ENCODE data around the gene APLP2. TPM values are rescaled to one million over a fixed set of nuclear protein-coding genes. Genes with fewer than 3 reads are reported as not detected.

The APLP2 gene
- total and polyA plus RNA-seq, 4 donors = 190 to 337 (median 233) TPM

DNA sequence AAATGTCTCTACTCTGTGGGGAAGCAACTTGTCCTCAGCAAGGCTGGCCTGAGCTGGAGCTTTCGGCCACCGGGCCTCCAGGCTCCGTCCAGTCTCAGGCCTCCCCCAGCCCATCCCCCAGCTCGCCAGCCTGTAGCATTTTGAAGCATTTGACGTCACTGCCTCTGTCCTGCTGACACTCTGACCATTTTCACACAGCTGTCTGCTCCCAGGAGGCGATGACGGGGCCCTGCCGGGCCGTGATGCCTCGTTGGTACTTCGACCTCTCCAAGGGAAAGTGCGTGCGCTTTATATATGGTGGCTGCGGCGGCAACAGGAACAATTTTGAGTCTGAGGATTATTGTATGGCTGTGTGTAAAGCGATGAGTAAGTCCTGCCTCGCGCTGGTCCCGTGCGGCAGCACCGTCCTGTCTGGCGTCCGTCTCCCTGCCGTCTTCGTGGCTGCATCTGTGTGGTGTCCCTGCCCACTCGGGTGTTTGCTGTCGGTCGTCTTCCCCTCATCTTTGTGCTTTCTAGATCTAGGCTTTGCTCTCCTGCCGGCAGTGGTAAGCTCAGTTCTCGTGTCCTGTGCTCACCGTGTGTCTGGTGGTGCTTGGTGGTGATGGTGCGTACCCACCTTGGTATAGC lies 53.8 kb downstream of the APLP2 start:
- no peaks in the 10 kb centered on the region for H3K27me3 ChIP-seq (ENCODE audit: control insufficient read depth in 4 of 4, insufficient read depth in 4 of 4, low read length in 3 of 4)
- no peaks in the 10 kb centered on the region for H3K9me3 ChIP-seq (ENCODE audit: control insufficient read depth in 4 of 4, low read length in 3 of 4)
- 96% methylated on average over 32 of the region's 32 CpGs for WGBS
- DNase-seq (ENCODE audit: low spot score) = no peak
- peaks cover 3 to 28% (median 22%) of the 10 kb centered on the region in 4 donors for H3K36me3 ChIP-seq (ENCODE audit: control insufficient read depth in 4 of 4, insufficient read depth in 3 of 4, low read depth in 1 of 4, low read length in 3 of 4)
- TF ChIP-seq, protein P1, sequence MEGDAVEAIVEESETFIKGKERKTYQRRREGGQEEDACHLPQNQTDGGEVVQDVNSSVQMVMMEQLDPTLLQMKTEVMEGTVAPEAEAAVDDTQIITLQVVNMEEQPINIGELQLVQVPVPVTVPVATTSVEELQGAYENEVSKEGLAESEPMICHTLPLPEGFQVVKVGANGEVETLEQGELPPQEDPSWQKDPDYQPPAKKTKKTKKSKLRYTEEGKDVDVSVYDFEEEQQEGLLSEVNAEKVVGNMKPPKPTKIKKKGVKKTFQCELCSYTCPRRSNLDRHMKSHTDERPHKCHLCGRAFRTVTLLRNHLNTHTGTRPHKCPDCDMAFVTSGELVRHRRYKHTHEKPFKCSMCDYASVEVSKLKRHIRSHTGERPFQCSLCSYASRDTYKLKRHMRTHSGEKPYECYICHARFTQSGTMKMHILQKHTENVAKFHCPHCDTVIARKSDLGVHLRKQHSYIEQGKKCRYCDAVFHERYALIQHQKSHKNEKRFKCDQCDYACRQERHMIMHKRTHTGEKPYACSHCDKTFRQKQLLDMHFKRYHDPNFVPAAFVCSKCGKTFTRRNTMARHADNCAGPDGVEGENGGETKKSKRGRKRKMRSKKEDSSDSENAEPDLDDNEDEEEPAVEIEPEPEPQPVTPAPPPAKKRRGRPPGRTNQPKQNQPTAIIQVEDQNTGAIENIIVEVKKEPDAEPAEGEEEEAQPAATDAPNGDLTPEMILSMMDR (IDR thresholded peaks at IDR 0.05; ENCODE audit: low read depth, low read length, missing input control) = no peak
- TF ChIP-seq SP1 (IDR thresholded peaks at IDR 0.05) = no peak
- no peak for TF ChIP-seq JUND (IDR thresholded peaks at IDR 0.05)
- TF ChIP-seq NR2F2 (IDR thresholded peaks at IDR 0.05) = no peak
- no peak for TF ChIP-seq HNF4G (IDR thresholded peaks at IDR 0.05)
- TF ChIP-seq, protein P2, sequence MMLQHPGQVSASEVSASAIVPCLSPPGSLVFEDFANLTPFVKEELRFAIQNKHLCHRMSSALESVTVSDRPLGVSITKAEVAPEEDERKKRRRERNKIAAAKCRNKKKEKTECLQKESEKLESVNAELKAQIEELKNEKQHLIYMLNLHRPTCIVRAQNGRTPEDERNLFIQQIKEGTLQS (IDR thresholded peaks at IDR 0.05) = no peak
- TF ChIP-seq HNF4A (conservative IDR thresholded peaks at IDR 0.05) = no peak
- TF ChIP-seq, protein P3, sequence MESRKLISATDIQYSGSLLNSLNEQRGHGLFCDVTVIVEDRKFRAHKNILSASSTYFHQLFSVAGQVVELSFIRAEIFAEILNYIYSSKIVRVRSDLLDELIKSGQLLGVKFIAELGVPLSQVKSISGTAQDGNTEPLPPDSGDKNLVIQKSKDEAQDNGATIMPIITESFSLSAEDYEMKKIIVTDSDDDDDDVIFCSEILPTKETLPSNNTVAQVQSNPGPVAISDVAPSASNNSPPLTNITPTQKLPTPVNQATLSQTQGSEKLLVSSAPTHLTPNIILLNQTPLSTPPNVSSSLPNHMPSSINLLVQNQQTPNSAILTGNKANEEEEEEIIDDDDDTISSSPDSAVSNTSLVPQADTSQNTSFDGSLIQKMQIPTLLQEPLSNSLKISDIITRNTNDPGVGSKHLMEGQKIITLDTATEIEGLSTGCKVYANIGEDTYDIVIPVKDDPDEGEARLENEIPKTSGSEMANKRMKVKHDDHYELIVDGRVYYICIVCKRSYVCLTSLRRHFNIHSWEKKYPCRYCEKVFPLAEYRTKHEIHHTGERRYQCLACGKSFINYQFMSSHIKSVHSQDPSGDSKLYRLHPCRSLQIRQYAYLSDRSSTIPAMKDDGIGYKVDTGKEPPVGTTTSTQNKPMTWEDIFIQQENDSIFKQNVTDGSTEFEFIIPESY (IDR thresholded peaks at IDR 0.05) = no peak
- TF ChIP-seq, protein P4, sequence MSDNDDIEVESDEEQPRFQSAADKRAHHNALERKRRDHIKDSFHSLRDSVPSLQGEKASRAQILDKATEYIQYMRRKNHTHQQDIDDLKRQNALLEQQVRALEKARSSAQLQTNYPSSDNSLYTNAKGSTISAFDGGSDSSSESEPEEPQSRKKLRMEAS (IDR thresholded peaks at IDR 0.05) = no peak
- no peak for TF ChIP-seq FOXA2 (IDR thresholded peaks at IDR 0.05)
- H3K27ac ChIP-seq (ENCODE audit: low read depth in 1 of 2, low read length in 2 of 2) = peak overlapping the region; percentile 70 to 74
- H3K9ac ChIP-seq (ENCODE audit: low read depth in 1 of 2, low read length in 2 of 2) = no peak overlapping the region
- no peak overlapping the region for H3K4me3 ChIP-seq (ENCODE audit: low read depth in 1 of 3, low read length in 3 of 3)
- H3K4me1 ChIP-seq (ENCODE audit: control insufficient read depth in 4 of 4, insufficient read depth in 4 of 4, low read length in 3 of 4) = peaks cover 16 to 35% (median 23%) of the 10 kb centered on the region in 4 donors

DNA sequence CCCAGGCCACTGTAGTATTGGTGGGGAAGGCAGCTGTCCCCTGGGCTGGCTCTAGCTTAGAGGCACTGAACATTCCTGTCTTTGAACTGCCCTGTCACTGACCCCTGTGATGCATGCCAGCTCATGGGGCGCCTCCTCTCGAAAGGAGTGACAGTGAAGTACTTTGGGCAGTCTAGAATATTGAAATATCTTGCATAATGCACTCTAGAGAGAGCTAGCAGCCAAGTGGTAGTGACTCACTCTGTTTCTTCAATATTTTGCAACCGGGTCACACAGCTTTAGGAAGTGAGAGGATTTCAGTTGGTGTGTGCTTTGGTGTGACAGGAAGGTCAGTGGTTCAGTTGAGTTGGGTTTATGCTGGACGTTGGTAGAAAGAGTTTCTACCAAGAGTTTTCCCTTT lies 54.4 kb downstream of the APLP2 start:
- peaks cover 3 to 33% (median 27%) of the 10 kb centered on the region in 4 donors for H3K36me3 ChIP-seq (ENCODE audit: control insufficient read depth in 4 of 4, insufficient read depth in 3 of 4, low read depth in 1 of 4, low read length in 3 of 4)
- no peaks in the 10 kb centered on the region for H3K27me3 ChIP-seq (ENCODE audit: control insufficient read depth in 4 of 4, insufficient read depth in 4 of 4, low read length in 3 of 4)
- H3K9me3 ChIP-seq (ENCODE audit: control insufficient read depth in 4 of 4, low read length in 3 of 4) = no peaks in the 10 kb centered on the region
- no peak overlapping the region for H3K9ac ChIP-seq (ENCODE audit: low read depth in 1 of 2, low read length in 2 of 2)
- DNase-seq (ENCODE audit: low spot score) = no peak
- H3K4me3 ChIP-seq (ENCODE audit: low read depth in 1 of 3, low read length in 3 of 3) = no peak overlapping the region
- peak overlapping the region; percentile 70 to 85 for H3K27ac ChIP-seq (ENCODE audit: low read depth in 1 of 2, low read length in 2 of 2)
- 19% methylated on average over 4 of the region's 4 CpGs for WGBS
- H3K4me1 ChIP-seq (ENCODE audit: control insufficient read depth in 4 of 4, insufficient read depth in 4 of 4, low read length in 3 of 4) = peaks cover 16 to 29% (median 21%) of the 10 kb centered on the region in 4 donors
- TF ChIP-seq, protein P4 (IDR thresholded peaks at IDR 0.05) = peak; percentile 97
- TF ChIP-seq JUND (IDR thresholded peaks at IDR 0.05) = peak; percentile 100
- TF ChIP-seq GABPA (IDR thresholded peaks at IDR 0.05 in 1 of 2, conservative IDR thresholded peaks at IDR 0.05 in 1 of 2) = peak; percentile 21 to 83
- TF ChIP-seq YY1 (IDR thresholded peaks at IDR 0.05) = peak; percentile 77
- TF ChIP-seq EGR1 (IDR thresholded peaks at IDR 0.05; ENCODE audit: low read depth in 2 of 2) = peak; percentile 70 to 74
- TF ChIP-seq NR2F2 (IDR thresholded peaks at IDR 0.05) = peak; percentile 71
- peak; percentile 65 to 77 for TF ChIP-seq RAD21 (IDR thresholded peaks at IDR 0.05)
- TF ChIP-seq, protein P1 (IDR thresholded peaks at IDR 0.05; ENCODE audit: low read depth, low read length, missing input control) = no peak
- TF ChIP-seq, protein P3 (IDR thresholded peaks at IDR 0.05) = peak; percentile 88
- peak; percentile 92 to 94 for TF ChIP-seq HNF4A (conservative IDR thresholded peaks at IDR 0.05)
- TF ChIP-seq HNF4G (IDR thresholded peaks at IDR 0.05) = peak; percentile 82
- TF ChIP-seq SP1 (IDR thresholded peaks at IDR 0.05) = peak; percentile 97
- no peak for TF ChIP-seq TAF1 (conservative IDR thresholded peaks at IDR 0.05)
- TF ChIP-seq, protein P5, sequence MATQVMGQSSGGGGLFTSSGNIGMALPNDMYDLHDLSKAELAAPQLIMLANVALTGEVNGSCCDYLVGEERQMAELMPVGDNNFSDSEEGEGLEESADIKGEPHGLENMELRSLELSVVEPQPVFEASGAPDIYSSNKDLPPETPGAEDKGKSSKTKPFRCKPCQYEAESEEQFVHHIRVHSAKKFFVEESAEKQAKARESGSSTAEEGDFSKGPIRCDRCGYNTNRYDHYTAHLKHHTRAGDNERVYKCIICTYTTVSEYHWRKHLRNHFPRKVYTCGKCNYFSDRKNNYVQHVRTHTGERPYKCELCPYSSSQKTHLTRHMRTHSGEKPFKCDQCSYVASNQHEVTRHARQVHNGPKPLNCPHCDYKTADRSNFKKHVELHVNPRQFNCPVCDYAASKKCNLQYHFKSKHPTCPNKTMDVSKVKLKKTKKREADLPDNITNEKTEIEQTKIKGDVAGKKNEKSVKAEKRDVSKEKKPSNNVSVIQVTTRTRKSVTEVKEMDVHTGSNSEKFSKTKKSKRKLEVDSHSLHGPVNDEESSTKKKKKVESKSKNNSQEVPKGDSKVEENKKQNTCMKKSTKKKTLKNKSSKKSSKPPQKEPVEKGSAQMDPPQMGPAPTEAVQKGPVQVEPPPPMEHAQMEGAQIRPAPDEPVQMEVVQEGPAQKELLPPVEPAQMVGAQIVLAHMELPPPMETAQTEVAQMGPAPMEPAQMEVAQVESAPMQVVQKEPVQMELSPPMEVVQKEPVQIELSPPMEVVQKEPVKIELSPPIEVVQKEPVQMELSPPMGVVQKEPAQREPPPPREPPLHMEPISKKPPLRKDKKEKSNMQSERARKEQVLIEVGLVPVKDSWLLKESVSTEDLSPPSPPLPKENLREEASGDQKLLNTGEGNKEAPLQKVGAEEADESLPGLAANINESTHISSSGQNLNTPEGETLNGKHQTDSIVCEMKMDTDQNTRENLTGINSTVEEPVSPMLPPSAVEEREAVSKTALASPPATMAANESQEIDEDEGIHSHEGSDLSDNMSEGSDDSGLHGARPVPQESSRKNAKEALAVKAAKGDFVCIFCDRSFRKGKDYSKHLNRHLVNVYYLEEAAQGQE (IDR thresholded peaks at IDR 0.05) = peak; percentile 68
- TF ChIP-seq RXRA (IDR thresholded peaks at IDR 0.05) = peak; percentile 99
- TF ChIP-seq FOXA2 (IDR thresholded peaks at IDR 0.05) = peak; percentile 72
- TF ChIP-seq FOXA1 (IDR thresholded peaks at IDR 0.05) = peak; percentile 69
